ENCODE results near the gene GAB4. TPM values are rescaled to one million over a fixed set of nuclear protein-coding genes. Genes with fewer than 3 reads are reported as not detected.

Gene GAB4
- total RNA-seq (not detected), polyA plus RNA-seq (not detected)
- long read RNA-seq, donor 1, result 0 reads
- long read RNA-seq, donor 2, result 0 reads
- long read RNA-seq, donor 3, result 0 reads
- long read RNA-seq, donor 4, result 0 reads
- long read RNA-seq, donor 5, result 0 reads
- long read RNA-seq, donor 6, result 0 reads
- long read RNA-seq, donor 7, result 0 reads
- long read RNA-seq, donor 8, result 0 reads
- long read RNA-seq, donor 9, result 0 reads
- long read RNA-seq, donor 10, result 0 reads

DNA sequence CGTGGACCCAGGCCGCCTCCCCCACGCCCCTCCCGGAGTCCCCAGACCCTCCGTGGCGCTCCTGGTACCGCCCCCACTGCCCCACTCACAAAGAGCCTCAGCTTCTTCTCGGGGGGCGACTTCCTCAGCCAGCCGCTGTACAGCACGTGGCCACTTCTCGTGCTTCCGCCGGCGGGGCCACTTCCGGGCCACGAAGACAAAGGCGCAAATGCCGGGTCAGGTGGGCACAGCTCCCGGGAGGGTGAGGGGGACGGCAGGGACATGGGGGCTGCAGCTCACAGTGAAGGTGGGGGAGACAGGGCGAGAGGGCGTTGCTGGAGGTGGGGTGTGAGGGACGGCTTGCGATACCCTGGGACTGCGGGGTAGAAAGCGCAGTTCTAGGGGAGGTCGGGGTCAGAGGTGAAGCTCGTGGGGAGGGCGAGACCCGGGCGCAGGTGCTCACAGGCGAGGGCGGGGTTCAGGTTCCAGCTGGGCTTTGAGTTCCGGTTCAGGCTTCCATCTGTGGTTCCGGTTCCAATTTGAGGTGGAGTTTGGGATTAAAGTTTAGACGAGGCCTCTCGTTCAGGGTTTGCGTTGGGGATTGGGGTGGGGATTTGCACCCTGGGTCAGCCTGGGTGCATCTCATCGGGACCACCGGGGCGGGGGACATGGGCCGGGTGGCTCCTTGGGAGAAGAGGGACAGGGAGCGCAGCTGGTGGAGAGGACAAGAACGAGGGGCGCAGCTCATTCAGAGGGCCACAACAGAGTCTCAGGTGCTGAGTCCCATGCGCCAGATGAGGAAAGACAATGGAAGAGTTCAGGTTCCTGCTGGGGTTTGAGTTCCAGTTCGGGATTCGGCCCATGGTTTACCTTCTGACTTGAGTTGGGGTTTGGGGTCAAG, at the start of gene GAB4:
Gene GAB4 (minus strand): TSS at position 371 of the 880 bp plus-strand sequence. CDS start 108 bp downstream, at position 263.
- no peak within 1 kb of the TSS for H3K4me3 ChIP-seq
- H3K27ac ChIP-seq, result no peak within 1 kb of the TSS
- 64 to 73% (median 66%) methylated on average over 44 to 49 of the region's 49 CpGs for WGBS, 5 donors
- no peak for DNase-seq
- peaks cover 0 to 65% (median 10%) of the 10 kb centered on the region in 3 donors for H3K27me3 ChIP-seq
- H3K36me3 ChIP-seq, result no peaks in the 10 kb centered on the region
- TF ChIP-seq CTCF (IDR thresholded peaks at IDR 0.05), result no peak
- TF ChIP-seq POLR2AphosphoS5 (IDR thresholded peaks at IDR 0.05), result no peak
- no peak for TF ChIP-seq POLR2A (IDR thresholded peaks at IDR 0.05)
- TF ChIP-seq EP300 (IDR thresholded peaks at IDR 0.05), result no peak
- intact Hi-C loops (cut with DNase I; ENCODE audit: low total_unique reads), result no loop called here
- H3K4me1 ChIP-seq, result no peaks in the 10 kb centered on the region
- H3K9me3 ChIP-seq, result peaks cover 0 to 27% (median 15%) of the 10 kb centered on the region in 4 donors

DNA sequence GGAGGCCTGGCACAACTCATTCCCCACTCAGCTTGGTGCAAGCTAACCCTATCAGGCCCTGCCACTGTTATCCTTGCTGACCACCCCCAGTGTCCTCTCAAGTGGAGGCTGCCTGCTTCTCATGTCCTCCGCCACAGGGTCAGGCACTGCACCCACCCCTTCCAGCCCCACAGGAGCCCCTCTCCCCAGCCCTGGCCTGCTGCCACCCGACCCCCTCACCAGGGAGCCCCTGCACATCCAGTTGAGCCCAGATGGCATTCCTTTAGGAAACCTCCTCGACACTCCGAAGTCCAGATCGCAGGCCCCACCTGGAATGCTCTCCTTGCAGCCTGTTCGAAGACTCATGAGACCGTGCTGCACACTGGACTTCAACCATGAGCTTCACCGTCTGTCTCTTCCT, 48.8 kb upstream of the GAB4 start:
- peaks cover 0 to 10% (median 3%) of the 10 kb centered on the region in 4 donors for H3K36me3 ChIP-seq
- H3K27ac ChIP-seq, result no peak overlapping the region
- no peaks in the 10 kb centered on the region for H3K9me3 ChIP-seq
- TF ChIP-seq POLR2AphosphoS5 (IDR thresholded peaks at IDR 0.05) (no peak), POLR2A (IDR thresholded peaks at IDR 0.05) (no peak), CTCF (IDR thresholded peaks at IDR 0.05) (no peak), EP300 (IDR thresholded peaks at IDR 0.05) (no peak)
- H3K4me1 ChIP-seq, result peaks cover 0 to 6% (median 2%) of the 10 kb centered on the region in 4 donors
- WGBS, 5 donors, result 76 to 92% (median 79%) methylated on average over 8 of the region's 8 CpGs
- no peak overlapping the region for H3K4me3 ChIP-seq
- peaks cover 0 to 6% (median 0%) of the 10 kb centered on the region in 3 donors for H3K27me3 ChIP-seq
- intact Hi-C loops (cut with DNase I; ENCODE audit: low total_unique reads), result loop anchor here (10.0 kb wide), 1 partner anchor 132 kb away; no protein-coding TSS in a partner anchor
- DNase-seq, result no peak

GRCh38 chr22:17056058-17056457, 48.0 kb upstream of the GAB4 start:
- Histone ChIP-seq H3K27ac (no peak overlapping the region), H3K4me1 (peaks cover 0 to 6% (median 2%) of the 10 kb centered on the region in 4 donors), H3K36me3 (peaks cover 0 to 10% (median 3%) of the 10 kb centered on the region in 4 donors), H3K4me3 (no peak overlapping the region), H3K27me3 (peaks cover 0 to 5% (median 0%) of the 10 kb centered on the region in 3 donors), H3K9me3 (no peaks in the 10 kb centered on the region)
- WGBS, 5 donors, result 77 to 84% (median 81%) methylated on average over 5 of the region's 5 CpGs
- intact Hi-C loops (cut with DNase I; ENCODE audit: low total_unique reads), result loop anchor here (10.0 kb wide), 1 partner anchor 131 kb away; no protein-coding TSS in a partner anchor
- TF ChIP-seq CTCF (IDR thresholded peaks at IDR 0.05) (no peak), EP300 (IDR thresholded peaks at IDR 0.05) (no peak), POLR2AphosphoS5 (IDR thresholded peaks at IDR 0.05) (no peak), POLR2A (IDR thresholded peaks at IDR 0.05) (no peak)
- no peak for DNase-seq

DNA sequence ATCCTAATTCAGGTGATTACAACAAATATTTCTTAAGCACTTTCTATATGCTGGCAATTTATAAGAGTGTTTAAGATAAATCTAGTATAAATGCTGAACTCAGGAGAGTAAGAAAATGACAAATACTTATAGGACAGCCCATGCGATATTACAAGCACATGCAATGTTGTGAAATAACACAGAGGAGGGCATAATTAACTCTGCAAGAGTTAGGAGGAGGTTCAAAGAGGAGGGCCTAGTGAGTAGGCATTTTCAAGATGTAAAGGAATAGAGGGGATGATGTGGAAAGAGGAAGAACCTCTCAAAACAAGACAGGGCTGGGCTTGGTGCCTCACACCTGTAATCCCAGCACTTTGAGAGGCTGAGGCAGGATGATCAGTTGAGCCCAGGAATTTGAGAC, 39.6 kb upstream of the GAB4 start:
- no peaks in the 10 kb centered on the region for H3K27me3 ChIP-seq

More for the DNA sequence above, 39.6 kb upstream of the GAB4 start:
- DNase-seq, result no peak
- TF ChIP-seq POLR2A (IDR thresholded peaks at IDR 0.05), result no peak
- no peak for TF ChIP-seq EP300 (IDR thresholded peaks at IDR 0.05)
- no peak for TF ChIP-seq CTCF (IDR thresholded peaks at IDR 0.05)
- no peak for TF ChIP-seq POLR2AphosphoS5 (IDR thresholded peaks at IDR 0.05)
- Histone ChIP-seq H3K27ac (no peak overlapping the region), H3K4me3 (no peak overlapping the region), H3K4me1 (no peaks in the 10 kb centered on the region), H3K9me3 (no peaks in the 10 kb centered on the region), H3K36me3 (peaks cover 0 to 10% (median 8%) of the 10 kb centered on the region in 4 donors)
- intact Hi-C loops (cut with DNase I; ENCODE audit: low total_unique reads), result no loop called here
- 75 to 92% (median 85%) methylated on average over 1 of the region's 1 CpG for WGBS, 5 donors

All from stomach (tissue), 19 donors.